GM21423 (cell line): ENCODE results near the gene RGPD3.
A peak's percentile ranks its signal among the peaks of the same experiment; 100 is the strongest.
"Not testable (repeated sequence)": the region's sequence is repeated elsewhere in the genome, so short reads cannot be mapped to it uniquely, and the experiment has no call there.

Experiments
- ATAC-seq: cut with Tn5 transposase; IDR thresholded peaks from one replicate; pipeline ENCODE4 v1.9.1; 2021; ENCODE audit warnings: mild to moderate bottlenecking, moderate library complexity; ENCODE audit not compliant: unreplicated experiment

RGPD3 gene

DNA sequence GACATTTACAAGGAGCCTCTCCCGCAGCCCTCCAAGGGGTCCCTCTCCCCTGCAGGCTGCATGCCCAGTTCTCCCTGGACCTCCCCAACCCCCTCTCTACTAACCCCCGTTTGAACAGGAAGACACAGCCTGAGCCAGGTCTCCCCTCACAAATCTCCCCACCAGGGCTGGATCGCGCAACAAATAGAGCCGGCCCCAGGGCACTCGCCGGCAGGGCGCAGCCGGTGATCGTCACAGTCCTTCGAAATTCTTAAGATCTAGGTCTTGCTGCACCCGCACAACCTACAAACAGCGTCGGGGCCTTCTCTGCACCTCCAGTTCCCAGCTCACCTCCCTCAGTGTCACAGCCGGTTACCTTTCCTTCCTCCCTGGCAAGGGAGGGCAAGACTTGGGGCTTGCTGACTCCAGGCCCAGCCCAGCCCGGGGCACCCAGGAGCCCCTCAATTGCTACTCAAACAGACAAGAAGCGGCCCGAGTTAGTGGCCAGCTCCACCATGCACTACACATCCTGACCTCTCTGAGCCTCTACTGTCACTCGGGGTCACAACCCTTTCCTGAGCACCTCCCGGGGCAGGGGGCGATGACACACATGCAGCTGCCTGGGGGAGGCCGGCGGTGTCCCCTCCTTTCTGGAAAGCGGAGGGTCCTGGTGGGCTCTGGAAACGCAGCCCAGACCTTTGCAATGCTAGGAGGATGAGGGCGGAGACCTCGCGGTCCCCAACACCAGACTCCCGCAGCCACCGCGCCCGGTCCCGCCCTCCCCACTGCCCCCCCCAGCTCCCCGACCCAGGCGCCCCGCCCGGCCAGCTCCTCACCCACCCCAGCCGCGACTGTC is 18.6 kb upstream of the RGPD3 start, which contains the start of gene CD8B2:
Gene CD8B2, plus strand, starts transcription at position 814 of the 835 bp plus-strand sequence. CDS start 63 bp downstream, outside the sequence.
- not testable (repeated sequence) for ATAC-seq

GRCh38 chr2:106479563-106479962 is 11.3 kb upstream of the RGPD3 start:
- not testable (repeated sequence) for ATAC-seq

DNA sequence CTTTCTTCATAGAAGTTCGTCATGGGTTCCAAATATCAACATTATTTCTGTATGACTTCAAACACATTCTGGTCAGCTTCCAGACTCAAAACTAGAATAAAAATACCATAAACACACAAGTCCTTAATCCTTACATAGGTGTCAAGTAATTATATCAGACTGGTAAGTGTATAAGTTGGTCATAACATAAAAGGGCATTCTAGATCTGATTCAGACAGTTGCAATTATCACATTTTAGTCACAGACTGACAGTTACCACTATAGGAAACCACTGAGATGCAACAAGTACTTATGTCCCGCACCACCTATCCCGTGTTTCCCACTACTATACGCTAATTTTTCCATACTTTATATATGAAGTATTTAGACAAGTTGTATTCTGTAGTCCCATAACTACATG is 9.4 kb upstream of the RGPD3 start:
- ATAC-seq, result not testable (repeated sequence)

GRCh38 chr2:106470658-106471057 is 2.4 kb upstream of the RGPD3 start:
- not testable (repeated sequence) for ATAC-seq

DNA sequence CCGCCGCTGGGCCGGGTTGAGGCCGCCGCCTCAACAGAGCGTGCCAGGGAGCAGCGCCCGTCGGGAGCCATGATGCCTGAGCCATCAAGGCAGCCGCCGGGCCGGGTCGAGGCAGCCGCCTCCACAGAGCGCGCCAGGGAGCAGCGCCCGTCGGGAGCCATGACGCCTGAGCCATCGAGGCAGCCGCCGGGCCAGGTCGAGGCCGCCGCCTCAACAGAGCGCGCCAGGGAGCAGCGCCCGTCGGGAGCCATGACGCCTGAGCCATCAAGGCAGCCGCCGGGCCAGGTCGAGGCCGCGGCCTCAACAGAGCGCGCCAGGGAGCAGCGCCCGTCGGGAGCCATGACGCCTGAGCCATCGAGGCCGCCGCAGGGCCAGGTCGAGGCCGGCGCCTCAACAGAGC is 697 bp downstream of the RGPD3 start:
- not testable (repeated sequence) for ATAC-seq

DNA sequence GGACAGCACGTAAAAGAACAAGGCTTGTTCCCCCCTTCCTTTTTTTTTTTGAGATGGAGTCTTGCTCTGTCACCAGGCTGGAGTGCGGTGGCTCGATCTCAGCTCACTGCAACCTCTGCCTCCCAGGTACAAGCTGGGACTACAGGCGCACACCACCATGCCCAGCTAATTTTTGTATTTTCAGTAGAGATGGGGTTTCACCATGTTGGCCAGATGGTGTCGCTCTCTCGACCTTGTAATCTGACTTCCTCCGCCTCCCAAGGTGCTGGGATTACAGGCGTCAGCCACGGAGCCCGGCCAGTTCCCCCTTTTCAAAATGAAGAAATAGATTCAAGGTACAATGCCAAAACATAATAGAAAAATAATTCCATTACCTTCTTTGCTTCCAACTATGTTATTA is 6.3 kb downstream of the RGPD3 start:
- not testable (repeated sequence) for ATAC-seq

DNA sequence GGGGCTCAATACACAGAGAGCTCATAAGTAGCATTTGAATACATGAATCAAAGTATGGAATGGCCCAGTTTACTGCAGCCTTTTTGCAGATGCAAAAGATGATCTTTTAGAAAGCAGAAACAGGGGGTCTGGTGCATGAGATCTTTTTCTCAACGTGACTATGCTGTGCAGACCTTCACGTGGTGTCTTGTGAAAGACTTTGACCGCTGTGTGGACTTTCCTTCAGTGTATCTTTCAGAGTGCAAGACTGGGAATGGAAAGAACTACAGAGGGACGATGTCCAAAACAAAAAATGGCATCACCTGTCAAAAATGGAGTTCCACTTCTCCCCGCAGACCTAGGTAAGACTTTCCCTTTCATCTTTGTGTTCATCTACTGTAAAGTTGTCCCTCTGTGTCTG is 77.5 kb downstream of the RGPD3 start:
- not testable (repeated sequence) for ATAC-seq

GRCh38 chr2:106388814-106389410 is 79.3 kb downstream of the RGPD3 start:
- ATAC-seq, result not testable (repeated sequence)

- ATAC-seq, result not testable (repeated sequence)
These were observed 83.7 kb downstream of the RGPD3 start for GRCh38 chr2:106384548-106384947.

DNA sequence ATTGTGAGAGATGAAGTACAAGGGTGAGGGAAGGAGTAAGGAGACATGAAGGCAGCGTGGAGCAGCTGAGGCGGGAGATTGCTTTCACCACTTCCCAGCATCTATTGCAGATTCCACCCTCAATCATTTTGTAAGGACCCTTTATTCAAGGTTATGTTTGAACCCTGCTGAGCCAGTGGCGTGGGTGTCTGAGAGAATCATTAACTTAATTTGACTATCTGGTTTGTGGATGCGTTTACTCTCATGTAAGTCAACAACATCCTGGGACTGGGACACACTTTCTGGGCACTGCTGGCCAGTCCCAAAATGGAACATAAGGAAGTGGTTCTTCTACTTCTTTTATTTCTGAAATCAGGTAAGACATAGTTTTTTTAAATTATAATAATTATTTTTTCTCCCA is 86.3 kb downstream of the RGPD3 start:
- ATAC-seq, result not testable (repeated sequence)

DNA sequence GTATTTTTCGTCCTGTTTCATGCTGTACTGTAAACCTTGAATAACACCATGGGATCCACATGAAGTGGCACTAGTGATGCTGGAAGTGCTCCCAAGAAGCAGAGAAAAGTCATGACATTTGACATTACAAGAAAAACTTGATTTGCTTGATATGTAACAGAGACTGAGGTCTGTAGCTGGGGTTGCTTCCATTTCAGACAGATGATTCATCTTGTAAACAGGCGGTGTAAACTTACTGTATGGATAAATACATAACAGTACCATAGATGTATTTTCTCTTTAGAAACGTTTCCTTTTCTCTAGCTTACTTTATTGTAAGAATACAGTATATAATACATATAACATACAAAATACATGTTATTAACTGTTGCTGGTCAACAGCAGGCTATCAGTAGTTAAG is 88.6 kb downstream of the RGPD3 start:
- ATAC-seq, result not testable (repeated sequence)

DNA sequence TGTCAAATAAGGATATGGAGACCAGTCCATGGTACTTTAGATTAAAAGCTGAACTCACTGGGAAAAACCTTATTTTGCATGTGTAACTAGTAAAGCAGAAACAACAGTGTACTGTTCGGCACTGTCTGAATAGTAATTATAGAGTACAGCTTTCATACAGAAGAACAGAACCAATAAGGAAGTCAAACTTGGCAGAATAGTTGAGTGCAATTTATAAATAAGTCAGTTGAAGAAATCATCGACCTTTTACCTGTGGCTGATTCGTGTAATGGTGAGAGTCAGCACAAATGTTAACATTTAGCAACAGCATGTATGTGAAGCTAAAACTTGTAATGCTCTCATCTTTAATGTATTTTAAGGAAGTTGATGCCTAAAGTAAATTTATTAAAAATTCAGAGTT is 99.0 kb downstream of the RGPD3 start:
- ATAC-seq, result not testable (repeated sequence)

GRCh38 chr2:106366204-106366885 is 101.9 kb downstream of the RGPD3 start:
- ATAC-seq, result no peak

DNA sequence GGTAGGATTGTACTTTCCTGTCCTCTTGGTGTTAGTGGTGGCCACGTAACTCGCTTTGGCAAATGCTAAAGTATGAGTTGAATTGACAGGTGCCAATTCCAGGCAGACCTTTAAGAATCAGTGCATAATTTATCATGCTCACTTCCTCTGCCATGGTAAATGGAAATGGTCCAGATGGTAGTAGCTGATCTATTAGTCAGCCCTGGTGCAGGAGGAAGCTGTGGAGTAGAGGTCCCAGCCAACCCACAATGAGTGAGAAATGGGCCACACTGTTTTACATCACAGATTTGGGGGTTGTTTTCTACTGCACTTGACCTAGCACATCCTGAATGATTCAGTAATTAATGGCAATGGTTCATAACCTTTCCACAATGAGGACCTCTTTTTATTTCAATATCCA is 104.4 kb downstream of the RGPD3 start:
- ATAC-seq, result no peak

DNA sequence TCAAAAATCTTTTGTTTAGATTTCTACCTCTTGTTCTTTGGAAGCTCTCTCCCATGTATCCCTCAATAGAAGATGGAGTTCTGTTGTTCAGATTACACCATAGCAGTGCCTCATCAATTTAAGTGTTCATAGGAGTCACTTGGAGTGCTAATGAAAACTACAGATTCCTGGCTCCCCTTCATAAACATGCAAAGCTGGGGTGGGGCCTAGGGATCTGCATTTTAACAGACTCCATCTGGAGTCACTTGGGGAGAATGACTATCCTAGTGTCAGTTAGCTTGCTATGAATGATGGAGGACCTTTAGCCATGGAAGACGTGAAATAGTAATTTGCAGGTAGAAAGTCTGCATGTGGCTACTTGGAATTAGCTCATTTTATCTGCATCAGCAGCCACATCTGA is 105.4 kb downstream of the RGPD3 start:
- no peak for ATAC-seq

GRCh38 chr2:106359512-106359911 is 108.7 kb downstream of the RGPD3 start:
- ATAC-seq, result no peak

DNA sequence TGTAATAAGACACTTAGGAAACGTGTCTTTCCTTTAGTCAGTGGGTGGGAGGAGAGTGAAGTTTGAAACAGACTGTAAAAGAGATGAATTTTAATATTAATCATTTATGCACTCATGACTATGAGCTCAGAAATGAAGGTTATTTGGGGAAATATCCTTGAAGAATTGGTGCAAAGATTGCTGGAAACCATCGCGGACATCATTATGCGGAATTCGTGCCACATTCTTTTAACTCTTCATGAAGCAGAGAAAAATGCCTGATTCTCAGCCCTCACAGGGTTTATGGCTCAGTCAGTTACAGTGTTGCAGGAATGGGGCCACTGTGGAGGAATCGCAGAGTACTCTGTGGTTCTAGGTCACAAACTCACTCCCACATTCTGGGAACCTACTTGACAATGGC is 109.7 kb downstream of the RGPD3 start:
- no peak for ATAC-seq

DNA sequence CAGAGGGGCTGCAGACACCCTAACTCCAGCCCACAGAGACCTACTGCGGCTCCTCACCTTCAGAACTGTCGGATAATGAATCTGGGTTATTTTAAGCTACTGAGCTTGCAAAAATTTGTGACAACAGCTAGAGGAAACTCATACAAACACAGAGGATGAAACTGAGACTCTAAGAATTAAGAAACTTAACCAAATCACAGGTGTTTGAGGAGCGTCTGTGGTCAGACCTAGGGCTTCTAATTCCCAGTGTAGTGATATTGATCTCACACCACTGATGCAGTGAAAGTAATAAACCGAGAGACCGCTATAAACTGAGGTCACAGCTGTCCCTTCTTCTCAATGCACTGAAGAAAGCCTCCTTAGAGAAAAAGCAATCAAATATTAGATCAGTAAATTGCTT is 110.1 kb downstream of the RGPD3 start:
- ATAC-seq, result peak; percentile 91

DNA sequence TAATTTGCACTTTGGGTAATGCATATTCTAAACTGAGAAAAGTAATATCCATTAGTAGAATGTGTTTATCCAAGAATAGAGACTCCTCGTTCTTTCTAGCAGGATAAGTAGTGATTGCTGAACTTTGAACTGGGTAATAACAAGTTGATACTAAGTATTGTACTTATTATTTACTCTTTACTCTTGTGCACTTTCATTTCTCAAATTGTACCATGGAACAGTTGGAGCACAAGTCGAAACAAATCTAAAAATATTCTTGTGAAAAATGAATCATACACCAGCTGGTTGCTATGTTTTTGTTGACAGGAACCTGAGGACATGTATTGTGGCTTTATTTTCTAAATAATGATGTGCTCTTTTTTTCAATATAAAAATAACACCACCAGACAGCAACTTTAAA is 111.9 kb downstream of the RGPD3 start:
- ATAC-seq, result no peak

DNA sequence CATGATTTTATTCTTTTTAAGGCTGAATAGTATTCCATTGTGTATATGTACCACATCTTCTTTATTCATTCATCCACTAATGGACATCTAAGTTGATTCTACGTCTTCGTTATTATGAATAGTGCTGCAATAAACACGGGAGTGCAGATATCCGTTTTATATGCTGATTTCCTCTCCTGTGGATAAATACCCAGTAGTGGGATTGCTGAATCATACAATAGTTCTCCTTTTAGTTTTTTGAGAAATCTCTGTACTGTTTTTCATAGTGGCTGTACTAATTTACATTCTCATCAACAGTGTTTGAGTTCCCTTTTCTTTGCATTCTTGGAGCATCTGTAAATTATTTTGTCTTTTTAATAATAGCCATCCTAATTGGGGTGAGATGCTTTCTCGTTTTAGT is 114.5 kb downstream of the RGPD3 start:
- no peak for ATAC-seq

DNA sequence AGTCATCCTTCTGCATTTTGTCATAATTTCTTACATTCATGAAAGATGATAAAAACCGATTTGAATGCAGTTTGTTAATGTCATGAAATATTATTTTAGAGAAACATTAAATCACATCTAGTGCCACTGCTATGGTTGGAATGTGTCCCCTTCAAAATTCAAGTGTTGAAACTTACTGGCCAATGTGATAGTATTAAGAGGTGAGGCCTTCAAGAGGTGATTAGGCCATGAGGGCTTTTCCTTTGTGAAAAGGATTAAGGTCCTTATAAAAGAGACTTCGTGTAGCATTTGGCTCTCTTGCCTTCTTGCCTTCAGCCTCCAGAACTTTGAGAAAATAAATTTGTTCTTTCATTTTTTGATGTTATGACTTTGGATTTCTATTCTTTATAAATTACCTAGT is 117.2 kb downstream of the RGPD3 start:
- ATAC-seq, result no peak

GRCh38 chr2:106344302-106344701 is 123.9 kb downstream of the RGPD3 start:
- ATAC-seq, result no peak
